Measurements from ENCODE around the gene ATP2B3.

The ATP2B3 gene

GRCh38 chrX:153525451-153525850 lies 8.0 kb downstream of the ATP2B3 start:
- no peak overlapping the region for H3K9ac ChIP-seq (ENCODE audit: insufficient read length)
- H3K36me3 ChIP-seq (ENCODE audit: insufficient read depth, low read length), result no peaks in the 10 kb centered on the region
- H3K27ac ChIP-seq, result no peak overlapping the region
- no peak for DNase-seq (ENCODE audit: low read depth, low spot score)
- TF ChIP-seq EZH2 (IDR thresholded peaks at IDR 0.05) (no peak), POLR2AphosphoS5 (IDR thresholded peaks at IDR 0.05; ENCODE audit: borderline replicate concordance, low read depth, low read length) (no peak), FOXP2 (optimal IDR thresholded peaks at IDR 0.05; ENCODE audit: control extremely low read depth, extremely low read length, insufficient read depth) (no peak)
- H3K9me3 ChIP-seq (ENCODE audit: low read depth, low read length), result no peaks in the 10 kb centered on the region
- H3K4me3 ChIP-seq, result no peak overlapping the region

DNA sequence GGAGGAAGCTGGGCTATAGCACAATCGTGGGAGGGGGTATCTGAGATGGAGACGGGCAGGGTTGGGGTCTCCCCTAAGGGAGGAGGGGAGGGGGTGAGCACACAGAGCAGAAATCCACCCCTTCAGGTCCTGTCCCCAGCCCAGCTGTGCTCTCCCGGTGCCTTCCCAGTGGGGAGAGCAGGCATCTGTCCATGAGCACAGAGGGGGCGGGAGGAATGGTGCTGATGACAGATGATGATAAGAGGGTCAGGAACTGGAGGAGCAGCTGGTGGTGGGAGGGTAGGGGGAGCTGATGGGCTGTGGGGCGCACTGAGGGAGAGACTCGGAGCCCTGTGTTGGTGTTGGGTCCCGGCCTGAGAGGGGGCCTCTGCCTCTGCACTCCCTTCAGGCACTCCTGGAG lies 8.6 kb downstream of the ATP2B3 start:
- Histone ChIP-seq H3K4me3 (no peak overlapping the region), H3K9me3 (ENCODE audit: low read depth, low read length) (no peaks in the 10 kb centered on the region), H3K27ac (no peak overlapping the region), H3K9ac (ENCODE audit: insufficient read length) (no peak overlapping the region), H3K36me3 (ENCODE audit: insufficient read depth, low read length) (no peaks in the 10 kb centered on the region)
- no peak for TF ChIP-seq POLR2AphosphoS5 (IDR thresholded peaks at IDR 0.05; ENCODE audit: borderline replicate concordance, low read depth, low read length)
- TF ChIP-seq EZH2 (IDR thresholded peaks at IDR 0.05), result no peak
- TF ChIP-seq FOXP2 (optimal IDR thresholded peaks at IDR 0.05; ENCODE audit: control extremely low read depth, extremely low read length, insufficient read depth), result no peak
- no peak for DNase-seq (ENCODE audit: low read depth, low spot score)

- no peak overlapping the region for H3K9ac ChIP-seq (ENCODE audit: insufficient read length)
- no peak overlapping the region for H3K4me3 ChIP-seq
- H3K27ac ChIP-seq, result no peak overlapping the region
- no peak for DNase-seq (ENCODE audit: low read depth, low spot score)
- no peaks in the 10 kb centered on the region for H3K36me3 ChIP-seq (ENCODE audit: insufficient read depth, low read length)
- no peaks in the 10 kb centered on the region for H3K9me3 ChIP-seq (ENCODE audit: low read depth, low read length)
- no peak for TF ChIP-seq POLR2AphosphoS5 (IDR thresholded peaks at IDR 0.05; ENCODE audit: borderline replicate concordance, low read depth, low read length)
- TF ChIP-seq FOXP2 (optimal IDR thresholded peaks at IDR 0.05; ENCODE audit: control extremely low read depth, extremely low read length, insufficient read depth), result no peak
- no peak for TF ChIP-seq EZH2 (IDR thresholded peaks at IDR 0.05)
These were observed 9.4 kb downstream of the ATP2B3 start for GRCh38 chrX:153526801-153527200.

DNA sequence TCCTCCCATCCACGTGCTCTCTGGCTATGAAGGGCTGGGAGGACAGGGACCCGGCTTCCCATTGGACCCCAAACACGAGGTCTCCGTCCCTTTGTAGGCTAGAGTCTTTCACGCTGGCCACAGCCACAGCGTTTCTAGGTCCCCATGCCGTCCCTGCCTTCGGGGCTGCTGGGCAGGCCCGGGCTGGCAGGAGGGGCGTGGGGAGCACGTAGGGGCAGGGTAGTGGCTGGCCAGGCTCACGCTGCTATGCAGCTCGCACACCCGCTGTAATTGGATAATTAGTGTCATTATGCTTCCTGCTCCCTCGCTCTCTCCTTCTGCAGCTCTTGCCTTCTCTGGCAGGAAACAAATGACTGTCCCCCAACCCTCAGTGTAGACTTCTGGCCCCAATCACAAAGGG lies 9.8 kb downstream of the ATP2B3 start:
- no peak for TF ChIP-seq POLR2AphosphoS5 (IDR thresholded peaks at IDR 0.05; ENCODE audit: borderline replicate concordance, low read depth, low read length)
- TF ChIP-seq EZH2 (IDR thresholded peaks at IDR 0.05), result no peak
- TF ChIP-seq FOXP2 (optimal IDR thresholded peaks at IDR 0.05; ENCODE audit: control extremely low read depth, extremely low read length, insufficient read depth), result no peak
- no peak for DNase-seq (ENCODE audit: low read depth, low spot score)
- H3K9me3 ChIP-seq (ENCODE audit: low read depth, low read length), result no peaks in the 10 kb centered on the region
- H3K9ac ChIP-seq (ENCODE audit: insufficient read length), result no peak overlapping the region
- no peak overlapping the region for H3K27ac ChIP-seq
- H3K36me3 ChIP-seq (ENCODE audit: insufficient read depth, low read length), result no peaks in the 10 kb centered on the region
- H3K4me3 ChIP-seq, result no peak overlapping the region

DNA sequence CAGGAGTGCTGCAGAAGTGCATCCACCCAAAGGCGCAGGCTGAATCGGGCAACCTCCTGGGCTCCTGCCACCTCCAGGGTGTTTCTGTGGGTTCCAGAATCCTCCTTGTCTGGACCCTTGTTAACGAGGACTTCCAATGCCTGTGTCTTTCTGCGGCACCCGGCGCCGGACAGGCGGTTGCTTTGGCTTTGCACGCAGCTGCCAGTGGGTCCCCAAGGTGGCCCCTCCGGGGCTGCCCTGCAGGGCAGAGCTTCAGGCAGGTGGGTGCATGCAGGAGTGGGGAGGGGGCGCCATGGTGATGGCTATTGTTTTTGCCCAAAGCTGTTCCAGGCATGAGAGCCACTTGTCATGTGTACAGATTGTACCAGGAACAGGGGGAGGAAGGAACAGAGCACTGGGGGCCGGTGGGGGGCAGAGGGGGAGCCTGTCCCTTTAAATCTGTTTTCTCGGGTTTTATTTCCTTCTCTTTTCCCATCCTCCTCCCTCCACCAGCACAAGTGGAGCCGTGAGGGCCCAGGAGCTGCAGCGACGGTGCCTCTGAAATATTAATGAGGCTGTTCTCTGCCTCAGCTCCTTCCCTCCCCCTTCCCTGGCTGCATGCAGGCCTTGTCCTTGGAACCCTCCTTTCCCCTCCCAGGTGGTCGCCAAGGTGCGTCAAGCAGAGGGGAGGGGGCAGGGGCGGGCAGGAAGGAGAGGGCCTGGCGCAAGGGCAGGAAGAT lies 13.1 kb downstream of the ATP2B3 start:
- Histone ChIP-seq H3K4me3 (no peak overlapping the region), H3K36me3 (ENCODE audit: insufficient read depth, low read length) (no peaks in the 10 kb centered on the region), H3K27ac (no peak overlapping the region), H3K9ac (ENCODE audit: insufficient read length) (no peak overlapping the region), H3K9me3 (ENCODE audit: low read depth, low read length) (no peaks in the 10 kb centered on the region)
- no peak for DNase-seq (ENCODE audit: low read depth, low spot score)
- TF ChIP-seq POLR2AphosphoS5 (IDR thresholded peaks at IDR 0.05; ENCODE audit: borderline replicate concordance, low read depth, low read length) (no peak), EZH2 (IDR thresholded peaks at IDR 0.05) (no peak), FOXP2 (optimal IDR thresholded peaks at IDR 0.05; ENCODE audit: control extremely low read depth, extremely low read length, insufficient read depth) (no peak)

DNA sequence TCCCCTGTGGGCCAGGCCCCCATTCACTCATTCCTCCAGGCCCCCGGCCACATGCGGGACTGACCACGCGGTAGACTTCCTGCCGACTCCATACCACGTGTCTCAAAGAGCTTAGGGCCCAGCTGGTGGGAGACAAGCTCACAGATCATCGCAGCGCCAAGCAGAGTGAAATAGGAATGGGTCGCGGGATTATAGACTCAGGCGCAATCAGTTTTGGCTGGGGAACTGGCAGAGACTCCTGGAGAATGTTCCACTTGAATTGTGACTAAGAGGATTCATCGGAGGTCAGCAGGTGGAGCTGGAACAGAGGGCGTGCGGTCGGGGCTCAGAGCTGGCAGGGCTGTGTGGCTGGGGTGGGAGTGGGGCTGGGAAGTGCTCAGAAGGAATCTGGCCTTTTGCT lies 15.6 kb downstream of the ATP2B3 start:
- H3K4me3 ChIP-seq, result no peak overlapping the region
- H3K9ac ChIP-seq (ENCODE audit: insufficient read length), result no peak overlapping the region
- no peak for DNase-seq (ENCODE audit: low read depth, low spot score)
- H3K36me3 ChIP-seq (ENCODE audit: insufficient read depth, low read length), result no peaks in the 10 kb centered on the region
- H3K27ac ChIP-seq, result no peak overlapping the region
- no peak for TF ChIP-seq FOXP2 (optimal IDR thresholded peaks at IDR 0.05; ENCODE audit: control extremely low read depth, extremely low read length, insufficient read depth)
- TF ChIP-seq POLR2AphosphoS5 (IDR thresholded peaks at IDR 0.05; ENCODE audit: borderline replicate concordance, low read depth, low read length), result no peak
- no peak for TF ChIP-seq EZH2 (IDR thresholded peaks at IDR 0.05)
- H3K9me3 ChIP-seq (ENCODE audit: low read depth, low read length), result no peaks in the 10 kb centered on the region

DNA sequence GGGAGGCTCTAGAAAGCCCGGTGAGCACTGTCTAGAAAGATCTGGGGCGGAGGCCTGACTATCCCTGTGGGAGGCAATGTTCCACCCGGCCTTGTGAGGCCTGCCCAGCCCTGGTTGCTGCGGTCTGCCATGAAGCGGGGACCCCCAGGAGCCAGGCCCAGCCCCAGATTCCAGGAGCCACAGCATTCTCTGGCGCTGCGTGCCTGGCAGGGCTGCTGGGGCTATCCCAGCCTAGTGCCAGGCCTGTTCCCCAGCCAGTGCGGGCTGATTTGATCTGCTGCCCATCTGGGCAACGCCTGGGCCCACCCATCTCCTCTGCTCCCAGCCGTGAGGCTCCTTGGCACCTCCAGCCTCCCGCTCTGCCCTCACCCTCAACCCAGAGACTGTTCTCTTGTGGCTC lies 19.6 kb downstream of the ATP2B3 start:
- no peaks in the 10 kb centered on the region for H3K9me3 ChIP-seq (ENCODE audit: low read depth, low read length)
- no peak overlapping the region for H3K4me3 ChIP-seq
- no peaks in the 10 kb centered on the region for H3K36me3 ChIP-seq (ENCODE audit: insufficient read depth, low read length)
- no peak for DNase-seq (ENCODE audit: low read depth, low spot score)
- H3K9ac ChIP-seq (ENCODE audit: insufficient read length), result no peak overlapping the region
- no peak for TF ChIP-seq EZH2 (IDR thresholded peaks at IDR 0.05)
- TF ChIP-seq POLR2AphosphoS5 (IDR thresholded peaks at IDR 0.05; ENCODE audit: borderline replicate concordance, low read depth, low read length), result no peak
- TF ChIP-seq FOXP2 (optimal IDR thresholded peaks at IDR 0.05; ENCODE audit: control extremely low read depth, extremely low read length, insufficient read depth), result no peak
- H3K27ac ChIP-seq, result no peak overlapping the region

GRCh38 chrX:153537526-153538295 lies 20.3 kb downstream of the ATP2B3 start:
- DNase-seq (ENCODE audit: low read depth, low spot score), result no peak
- H3K4me3 ChIP-seq, result no peak overlapping the region
- no peak overlapping the region for H3K9ac ChIP-seq (ENCODE audit: insufficient read length)
- no peak for TF ChIP-seq POLR2AphosphoS5 (IDR thresholded peaks at IDR 0.05; ENCODE audit: borderline replicate concordance, low read depth, low read length)
- no peak for TF ChIP-seq FOXP2 (optimal IDR thresholded peaks at IDR 0.05; ENCODE audit: control extremely low read depth, extremely low read length, insufficient read depth)
- no peaks in the 10 kb centered on the region for H3K9me3 ChIP-seq (ENCODE audit: low read depth, low read length)
- no peaks in the 10 kb centered on the region for H3K36me3 ChIP-seq (ENCODE audit: insufficient read depth, low read length)
- no peak overlapping the region for H3K27ac ChIP-seq

All from SK-N-MC (cell line).